Psoas muscle (tissue), 8 donors: ENCODE data around the gene EPHA1. TPM values are rescaled to one million over a fixed set of nuclear protein-coding genes. Genes with fewer than 3 reads are reported as not detected.
A peak's percentile ranks its signal among the peaks of the same experiment; 100 is the strongest.

Source experiments
- ATAC-seq, 4 donors: fragments of 200-7000 bp; cut with Tn5 transposase; one replicate each; pipeline ENCODE4 v1.9.1; 2020; ENCODE audit warnings: moderate library complexity in 3 of 4, mild to moderate bottlenecking in 2 of 4
- DNase-seq, 2 donors: peaks; one replicate each; pipeline ENCODE4 v3.0.0-alpha.2; 2020
- H3K27ac ChIP-seq: fragments of 200-600 bp; one replicate; pipeline ENCODE4 v1.8.0; 2022
- H3K27me3 ChIP-seq, 3 donors: fragments of 200-600 bp in 1 of 3; one replicate each; pipeline versions ENCODE4 v1.6.1 to v1.8.0; 2013 to 2022; ENCODE audit warnings: low read length in 2 of 3, mild to moderate bottlenecking in 2 of 3, moderate library complexity in 1 of 3; ENCODE audit not compliant: insufficient read depth in 3 of 3
- H3K36me3 ChIP-seq, 2 donors: fragments of 200-600 bp in 1 of 2; one replicate each; pipeline versions ENCODE4 v1.6.1 to v1.8.0; 2013 to 2022; ENCODE audit warnings: low read depth in 1 of 2, mild to moderate bottlenecking in 1 of 2, moderate library complexity in 1 of 2; ENCODE audit not compliant: insufficient read depth in 1 of 2
- H3K4me1 ChIP-seq: fragments of 200-600 bp; one replicate; pipeline ENCODE4 v1.8.0; 2022
- H3K4me3 ChIP-seq: fragments of 200-600 bp; one replicate; pipeline ENCODE4 v1.8.0; 2022; ENCODE audit warnings: mild to moderate bottlenecking
- H3K9me3 ChIP-seq: fragments of 200-600 bp; one replicate; pipeline ENCODE4 v1.8.0; 2022
- WGBS, 3 donors: extraction: QIAGEN DNeasy Blood & Tissue Kit; methylation state at CpG; one replicate each; pipeline versions ENCODE4 v1.1.6 to v1.1.7; 2013; 5-methylcytosine and 5-hydroxymethylcytosine counted together
- intact Hi-C, 2 donors: fragments of 100-400 bp; cut with DNase I; formaldehyde crosslinking; loops; one replicate each; pipeline versions ENCODE4 v1.11.0 to v1.14.2; 2022
- polyA plus RNA-seq, 3 donors: library from polyadenylated mRNA; stranded (reverse); fragments of 200-250 nt; gene quantifications; one replicate each; pipeline ENCODE4 v1.2.3, GENCODE V29; 2013
- total RNA-seq, 4 donors: library from RNA; stranded (reverse); fragmentation: NEBNext Ultra II Directional in 2 of 4; extraction: Animal tissue kit (Norgen Biotek cat#: 25700) in 2 of 4; gene quantifications; one replicate each; pipeline versions ENCODE4 v1.2.1 to v1.2.4, GENCODE V29; 2021 to 2023
- TF ChIP-seq, protein P1 (sequence below): fragments of 200-600 bp; IDR thresholded peaks from one replicate; pipeline ENCODE4 v1.8.0; 2022; ENCODE audit warnings: antibody characterized with exemption
- donor health status: healthy with polysubstance abuse.
- donor health status: DM: no; HTN: no; CAD: no; lungs with moderate emphysema.
- donor health status: Bipolar disorder and iron deficiency.
- donor health status: healthy.
- donor health status: DM: yes; HTN: yes; CAD: no.
- donor health status: DM: no; HTN: no; CAD: no.
- donor health status: DM: no; HTN: no; CAD: no.
- donor health status: DM: yes; HTN: yes; CAD: no.

EPHA1 gene
- total and polyA plus RNA-seq, 7 donors, result 0.07 to 0.38 (median 0.20) TPM; not detected in 3

DNA sequence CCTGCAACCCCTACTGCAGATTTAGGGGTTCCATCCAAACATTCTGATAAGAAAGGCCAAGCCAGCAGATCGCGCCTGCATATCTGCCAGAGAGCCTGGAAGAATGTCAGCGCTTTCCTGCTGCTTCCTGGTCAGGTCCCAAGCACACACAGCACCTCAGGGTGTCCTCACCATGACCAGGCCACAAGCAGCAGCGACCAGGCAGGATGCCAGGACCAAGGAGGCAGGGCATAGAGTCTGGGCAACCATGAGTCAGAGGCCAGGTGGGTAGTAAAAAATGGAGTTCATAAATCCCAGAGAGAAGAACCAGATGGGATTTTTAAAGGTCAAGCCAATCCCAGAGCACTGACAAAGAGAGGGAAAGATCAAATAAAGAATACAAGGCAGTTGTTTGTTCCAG lies 40.7 kb downstream of the EPHA1 start:
- no peak overlapping the region for H3K4me3 ChIP-seq
- no peaks in the 10 kb centered on the region for H3K9me3 ChIP-seq
- no peak for DNase-seq
- peaks cover 0 to 22% (median 5%) of the 10 kb centered on the region in 3 donors for H3K27me3 ChIP-seq
- intact Hi-C loops, result no loop called here
- WGBS, 3 donors, result 76 to 86% (median 84%) methylated on average over 4 of the region's 4 CpGs
- ATAC-seq, result no peak
- no peaks in the 10 kb centered on the region for H3K36me3 ChIP-seq
- no peaks in the 10 kb centered on the region for H3K4me1 ChIP-seq
- no peak overlapping the region for H3K27ac ChIP-seq
- TF ChIP-seq, protein P1, sequence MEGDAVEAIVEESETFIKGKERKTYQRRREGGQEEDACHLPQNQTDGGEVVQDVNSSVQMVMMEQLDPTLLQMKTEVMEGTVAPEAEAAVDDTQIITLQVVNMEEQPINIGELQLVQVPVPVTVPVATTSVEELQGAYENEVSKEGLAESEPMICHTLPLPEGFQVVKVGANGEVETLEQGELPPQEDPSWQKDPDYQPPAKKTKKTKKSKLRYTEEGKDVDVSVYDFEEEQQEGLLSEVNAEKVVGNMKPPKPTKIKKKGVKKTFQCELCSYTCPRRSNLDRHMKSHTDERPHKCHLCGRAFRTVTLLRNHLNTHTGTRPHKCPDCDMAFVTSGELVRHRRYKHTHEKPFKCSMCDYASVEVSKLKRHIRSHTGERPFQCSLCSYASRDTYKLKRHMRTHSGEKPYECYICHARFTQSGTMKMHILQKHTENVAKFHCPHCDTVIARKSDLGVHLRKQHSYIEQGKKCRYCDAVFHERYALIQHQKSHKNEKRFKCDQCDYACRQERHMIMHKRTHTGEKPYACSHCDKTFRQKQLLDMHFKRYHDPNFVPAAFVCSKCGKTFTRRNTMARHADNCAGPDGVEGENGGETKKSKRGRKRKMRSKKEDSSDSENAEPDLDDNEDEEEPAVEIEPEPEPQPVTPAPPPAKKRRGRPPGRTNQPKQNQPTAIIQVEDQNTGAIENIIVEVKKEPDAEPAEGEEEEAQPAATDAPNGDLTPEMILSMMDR, result no peak

DNA sequence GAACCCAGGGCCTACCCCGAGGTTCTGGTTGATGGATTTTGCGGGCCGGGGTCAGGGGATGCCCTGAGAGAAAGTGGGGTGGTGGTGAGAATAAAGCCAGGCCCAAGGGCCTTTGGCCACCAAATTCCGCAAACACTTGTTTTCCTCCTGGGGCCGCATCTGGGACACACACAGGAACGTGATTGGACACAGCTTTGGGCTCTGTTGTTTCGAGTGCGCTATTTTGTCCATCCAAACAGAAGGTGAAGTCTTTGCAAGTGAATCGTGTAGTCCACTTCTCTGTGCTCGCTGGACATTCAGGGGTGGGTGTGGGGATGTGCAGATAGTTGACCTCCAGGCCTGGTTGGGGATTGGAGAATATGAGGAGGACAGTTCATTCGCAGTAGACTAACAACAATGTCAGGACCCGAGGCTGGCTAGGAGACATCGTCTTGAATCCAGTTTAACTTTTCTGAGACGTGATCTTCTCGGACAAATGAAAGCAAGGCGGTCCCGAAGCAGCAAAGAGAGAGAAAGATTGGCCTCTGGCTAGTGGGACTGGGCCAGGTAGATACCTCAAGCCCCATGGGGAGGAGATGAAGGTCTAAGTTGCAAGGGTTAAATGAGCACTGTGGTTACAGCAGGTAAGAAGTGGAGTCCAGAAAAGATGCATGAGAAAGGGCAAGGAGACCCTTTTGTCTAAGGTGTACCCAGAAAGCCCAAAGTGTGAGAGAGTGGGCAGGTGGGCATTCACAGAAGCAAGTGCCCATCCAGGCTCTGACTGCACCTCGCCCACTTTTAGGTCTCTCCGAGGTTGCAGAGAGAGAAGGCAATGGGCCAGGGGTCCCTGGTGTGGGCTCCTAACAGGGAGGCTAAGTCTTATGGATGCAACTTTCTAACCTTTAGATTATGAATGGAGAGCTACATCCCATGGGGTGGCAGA lies 45.4 kb downstream of the EPHA1 start:
- TF ChIP-seq, protein P1, result no peak
- Histone ChIP-seq H3K27ac (no peak overlapping the region), H3K9me3 (no peaks in the 10 kb centered on the region), H3K27me3 (peaks cover 0 to 42% (median 15%) of the 10 kb centered on the region in 3 donors), H3K4me3 (peak overlapping the region; percentile 69), H3K4me1 (no peaks in the 10 kb centered on the region), H3K36me3 (no peaks in the 10 kb centered on the region)
- intact Hi-C loops, result no loop called here
- whole genome bisulfite sequencing, 3 donors, result 37 to 49% (median 39%) methylated on average over 19 of the region's 19 CpGs
- DNase-seq (no peak), ATAC-seq (no peak)

DNA sequence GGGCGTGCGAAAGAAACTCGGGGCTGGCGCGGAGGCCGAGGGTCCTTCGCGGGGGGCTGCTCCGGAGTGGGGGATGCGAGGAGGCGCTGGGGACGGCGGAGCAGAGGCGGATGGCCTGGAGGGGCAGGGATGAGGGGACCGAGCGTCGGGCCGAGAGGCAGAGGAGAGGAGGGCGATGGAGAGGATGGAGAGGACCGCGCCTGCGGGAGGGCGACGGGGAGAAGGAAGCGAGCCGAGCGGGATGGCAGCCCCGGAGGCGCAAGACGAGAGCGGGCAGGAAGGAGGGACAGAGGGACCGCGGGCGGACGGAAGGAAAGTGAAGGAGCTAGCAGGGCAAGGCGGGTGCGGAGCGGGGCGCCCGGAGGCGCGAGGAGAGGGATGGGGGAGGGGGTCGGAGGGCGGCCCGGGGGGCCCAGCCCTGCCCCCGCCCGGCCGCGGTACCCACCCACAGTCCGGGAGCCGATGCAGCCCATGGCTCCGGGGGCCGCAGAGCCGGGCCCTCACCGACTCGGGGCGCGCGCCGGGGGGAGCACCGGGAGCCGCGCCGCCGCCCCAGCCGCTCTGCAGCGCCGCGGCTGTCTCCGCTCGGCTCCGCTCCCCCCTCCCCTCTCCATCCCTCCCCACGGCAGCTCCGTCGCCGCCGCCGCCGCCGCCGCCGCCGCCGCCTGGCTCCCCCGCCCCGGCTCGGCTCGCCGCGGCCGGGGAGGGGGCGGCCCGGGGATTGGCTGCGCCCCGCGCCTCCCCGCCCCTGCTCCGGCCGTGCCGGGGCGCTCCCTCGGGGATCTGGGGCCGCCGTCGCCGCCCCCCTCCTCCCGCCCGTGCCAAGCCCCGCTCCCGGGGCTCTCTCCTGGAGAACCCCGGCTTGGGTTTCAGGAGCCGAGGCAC lies 46.3 kb downstream of the EPHA1 start, which contains the start of gene FAM131B:
Gene FAM131B (minus strand): TSS at position 583 of the 885 bp plus-strand sequence. CDS start 110 bp downstream, at position 473.
- Histone ChIP-seq H3K27ac (no peak within 1 kb of the TSS), H3K4me3 (peak within 1 kb of the TSS; percentile 69), H3K9me3 (no peaks in the 10 kb centered on the region), H3K27me3 (peaks cover 0 to 42% (median 15%) of the 10 kb centered on the region in 3 donors), H3K4me1 (no peaks in the 10 kb centered on the region), H3K36me3 (no peaks in the 10 kb centered on the region)
- WGBS, 3 donors, result 0 to 1% (median 1%) methylated on average over 39 to 106 of the region's 112 CpGs
- intact Hi-C loops, result no loop called here
- ATAC-seq (peak; percentile 36 to 58 (median 43)), DNase-seq (no peak)
- TF ChIP-seq, protein P1, result no peak

DNA sequence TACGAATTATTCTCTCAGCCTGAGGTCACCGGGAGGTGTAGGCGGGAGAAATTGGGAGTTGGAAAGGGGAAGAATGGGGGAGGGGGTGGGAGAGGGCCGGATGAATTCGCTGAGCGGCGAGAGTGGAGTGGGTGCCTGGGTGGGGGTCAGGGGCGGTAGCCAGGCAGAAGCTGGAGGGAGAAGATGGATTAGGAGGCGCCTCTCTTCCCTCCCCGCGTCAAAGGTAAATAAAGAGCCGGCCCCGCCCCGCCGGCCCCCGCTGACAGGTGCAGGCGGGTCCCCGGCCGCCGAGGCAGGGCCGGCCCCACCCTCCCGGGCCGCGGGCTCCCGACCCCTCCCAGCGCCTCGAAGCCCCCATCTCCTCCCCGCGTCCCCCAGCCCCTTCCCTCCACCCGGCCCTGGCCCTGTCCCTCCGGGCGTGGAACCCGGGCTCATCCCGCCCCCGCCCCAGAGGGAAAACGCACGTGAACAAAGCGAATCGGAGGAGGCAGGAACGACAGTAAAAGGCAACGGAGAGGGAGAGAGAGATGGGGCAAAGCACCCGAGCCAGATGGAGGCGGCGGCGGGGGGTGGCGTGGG lies 47.0 kb downstream of the EPHA1 start:
- intact Hi-C loops, result no loop called here
- ATAC-seq, result no peak
- peaks cover 0 to 42% (median 15%) of the 10 kb centered on the region in 3 donors for H3K27me3 ChIP-seq

More for the DNA sequence above, 47.0 kb downstream of the EPHA1 start:
- DNase-seq, result no peak
- WGBS, 3 donors, result 3 to 4% (median 4%) methylated on average over 20 to 46 of the region's 46 CpGs
- peak overlapping the region; percentile 69 for H3K4me3 ChIP-seq
- TF ChIP-seq, protein P1, result no peak
- H3K36me3 ChIP-seq, result no peaks in the 10 kb centered on the region
- H3K27ac ChIP-seq, result no peak overlapping the region
- H3K4me1 ChIP-seq, result no peaks in the 10 kb centered on the region
- H3K9me3 ChIP-seq, result no peaks in the 10 kb centered on the region
